K562 (cell line): Measurements from ENCODE around the gene NARF. TPM values are rescaled to one million over a fixed set of nuclear protein-coding genes. Genes with fewer than 3 reads are reported as not detected.

ENCODE experiments used
- ARHGAP35 ChIP-seq: fragments of 450-650 bp; IDR thresholded peaks from 2 replicates; pipeline ENCODE4 v1.6.1; 2018; ENCODE audit not compliant: partially characterized antibody
- ASH1L ChIP-seq: fragments of 450-650 bp; IDR thresholded peaks from 2 replicates; pipeline ENCODE4 v1.6.1; 2018; ENCODE audit warnings: borderline replicate concordance, mild to moderate bottlenecking, low read depth; ENCODE audit not compliant: partially characterized antibody
- CCNT2 ChIP-seq: IDR thresholded peaks from 2 replicates; pipeline ENCODE4 v1.6.1; 2011; ENCODE audit warnings: borderline replicate concordance, low read depth, mild to moderate bottlenecking, moderate library complexity, mixed read lengths, low read length; ENCODE audit not compliant: insufficient read length; ENCODE audit errors: extremely low read depth
- CEBPB ChIP-seq: fragments of 450-650 bp; IDR thresholded peaks from 2 replicates; pipeline ENCODE4 v1.6.1; 2016; ENCODE audit warnings: missing genetic modification characterization, missing compliant biosample characterization
- E2F3 ChIP-seq: fragments of 250-450 bp; sonication (Bioruptor Pico); IDR thresholded peaks from 2 replicates; pipeline ENCODE4 v1.4.0; 2020; ENCODE audit warnings: mild to moderate bottlenecking
- EGR1 ChIP-seq: fragments of 450-650 bp; conservative IDR thresholded peaks from 2 replicates; pipeline ENCODE4 v1.6.1; 2017; ENCODE audit warnings: mild to moderate bottlenecking
- JUN ChIP-seq, 2 experiments: sonication (generic) in 1 of 2; formaldehyde crosslinking in 1 of 2; IDR thresholded peaks; 2 replicates each; pipeline versions ENCODE4 v1.6.1 to v1.8.0; 2012 to 2022; ENCODE audit warnings: borderline replicate concordance in 2 of 2, mild to moderate bottlenecking in 2 of 2, improper control_type of control experiment in 1 of 2, low read depth in 1 of 2, low read length in 1 of 2, missing genetic modification reagents in 1 of 2
- L3MBTL2 ChIP-seq: fragments of 450-650 bp; IDR thresholded peaks from 2 replicates; pipeline ENCODE4 v1.6.1; 2016; ENCODE audit warnings: mild to moderate bottlenecking, moderate library complexity
- MEIS2 ChIP-seq: fragments of 450-650 bp; IDR thresholded peaks from 2 replicates; pipeline ENCODE4 v1.6.1; 2014; ENCODE audit warnings: mild to moderate bottlenecking; ENCODE audit not compliant: partially characterized antibody
- MITF ChIP-seq: IDR thresholded peaks from 2 replicates; pipeline ENCODE4 v1.6.1; 2014; ENCODE audit warnings: antibody characterized with exemption
- NEUROD1 ChIP-seq: fragments of 150-350 bp; IDR thresholded peaks from 2 replicates; pipeline ENCODE4 v1.6.1; 2014; ENCODE audit warnings: borderline replicate concordance, low read length, low read depth; ENCODE audit not compliant: partially characterized antibody
- NFRKB ChIP-seq: fragments of 450-650 bp; IDR thresholded peaks from 2 replicates; pipeline ENCODE4 v1.6.1; 2016; ENCODE audit warnings: low read depth
- NR3C1 ChIP-seq: sonication (generic); formaldehyde crosslinking; IDR thresholded peaks from 2 replicates; pipeline ENCODE4 v1.8.1; 2022; ENCODE audit warnings: missing genetic modification reagents
- POLR2H ChIP-seq: IDR thresholded peaks from 2 replicates; pipeline ENCODE4 v1.6.1; 2016; ENCODE audit warnings: missing genetic modification characterization, low read depth, mild to moderate bottlenecking, control low read depth, missing compliant biosample characterization, moderate library complexity
- RAD21 ChIP-seq, 2 experiments: fragments of 250-450 bp in 1 of 2; fragments of 450-650 bp in 1 of 2; sonication (Bioruptor Pico) in 1 of 2; formaldehyde crosslinking in 1 of 2; IDR thresholded peaks in 1 of 2; conservative IDR thresholded peaks in 1 of 2; 2 replicates each; pipeline versions ENCODE4 v1.4.0 to v1.8.0; 2020 to 2022; ENCODE audit warnings: mild to moderate bottlenecking in 2 of 2, moderate library complexity in 1 of 2
- RBM15 ChIP-seq: fragments of 200-400 bp; formaldehyde crosslinking; IDR thresholded peaks from 2 replicates; pipeline ENCODE4 v1.6.1; 2018; ENCODE audit warnings: mild to moderate bottlenecking, low read length, moderate library complexity; ENCODE audit not compliant: insufficient read depth
- SP2 ChIP-seq: IDR thresholded peaks from 2 replicates; pipeline ENCODE4 v1.6.1; 2011; ENCODE audit warnings: mild to moderate bottlenecking, low read depth, low read length, moderate library complexity; ENCODE audit not compliant: poor library complexity, severe bottlenecking; ENCODE audit errors: extremely low read depth
- TARDBP ChIP-seq: fragments of 450-650 bp; IDR thresholded peaks from 2 replicates; pipeline ENCODE4 v1.6.1; 2016
- TCFL5 ChIP-seq: fragments of 250-450 bp; sonication (Bioruptor Pico); conservative IDR thresholded peaks from 2 replicates; pipeline ENCODE4 v1.6.1; 2021; ENCODE audit warnings: mild to moderate bottlenecking, moderate library complexity, matching md5 sums
- ZEB2 ChIP-seq: fragments of 450-650 bp; IDR thresholded peaks from 2 replicates; pipeline ENCODE4 v1.6.1; 2016
- polyA plus RNA-seq, 8 experiments: library from polyadenylated mRNA; depleted of rRNA in 4 of 8; stranded (reverse) in 5 of 8; unstranded in 3 of 8; fragments of >200 nt; fragmentation: Nextera tagmentation in 2 of 8; fragmentation: Illumina TruSeq in 1 of 8; extraction: Ambion mirVana in 2 of 8; extraction: Trizol in 1 of 8; gene quantifications; 2 replicates each; pipeline versions ENCODE4 v1.2.1 to v1.2.3, GENCODE V29; 2011 to 2014; ENCODE audit warnings: inconsistent platforms in 1 of 8, missing spikeins in 1 of 8
- total RNA-seq, 7 experiments: library from RNA; depleted of rRNA in 6 of 7; stranded (reverse); fragments of >200 nt in 6 of 7; fragmentation: Illumina TruSeq in 2 of 7; extraction: Trizol in 2 of 7; gene quantifications; 2 replicates each; pipeline versions ENCODE4 v1.2.1 to v1.2.3, GENCODE V29; 2011 to 2021; ENCODE audit warnings: low replicate concordance in 1 of 7
- TF ChIP-seq, protein P1 (sequence below): fragments of 450-650 bp; IDR thresholded peaks from 2 replicates; pipeline ENCODE4 v1.6.1; 2016
- TF ChIP-seq, protein P2 (sequence below): fragments of 250-450 bp; sonication (Bioruptor Pico); IDR thresholded peaks from 2 replicates; pipeline ENCODE4 v1.4.0; 2020
- TF ChIP-seq, protein P3 (sequence below): fragments of 250-450 bp; sonication (Bioruptor Pico); IDR thresholded peaks from 2 replicates; pipeline ENCODE4 v1.8.0; 2021; ENCODE audit warnings: moderate library complexity, mild to moderate bottlenecking, inconsistent platforms

The NARF gene
- total and polyA plus RNA-seq, 9 of the 15 experiments (the other 6 are each of a cell fraction or from before 2014, with no cell fraction given): 60.4 to 423 (median 132) TPM

DNA sequence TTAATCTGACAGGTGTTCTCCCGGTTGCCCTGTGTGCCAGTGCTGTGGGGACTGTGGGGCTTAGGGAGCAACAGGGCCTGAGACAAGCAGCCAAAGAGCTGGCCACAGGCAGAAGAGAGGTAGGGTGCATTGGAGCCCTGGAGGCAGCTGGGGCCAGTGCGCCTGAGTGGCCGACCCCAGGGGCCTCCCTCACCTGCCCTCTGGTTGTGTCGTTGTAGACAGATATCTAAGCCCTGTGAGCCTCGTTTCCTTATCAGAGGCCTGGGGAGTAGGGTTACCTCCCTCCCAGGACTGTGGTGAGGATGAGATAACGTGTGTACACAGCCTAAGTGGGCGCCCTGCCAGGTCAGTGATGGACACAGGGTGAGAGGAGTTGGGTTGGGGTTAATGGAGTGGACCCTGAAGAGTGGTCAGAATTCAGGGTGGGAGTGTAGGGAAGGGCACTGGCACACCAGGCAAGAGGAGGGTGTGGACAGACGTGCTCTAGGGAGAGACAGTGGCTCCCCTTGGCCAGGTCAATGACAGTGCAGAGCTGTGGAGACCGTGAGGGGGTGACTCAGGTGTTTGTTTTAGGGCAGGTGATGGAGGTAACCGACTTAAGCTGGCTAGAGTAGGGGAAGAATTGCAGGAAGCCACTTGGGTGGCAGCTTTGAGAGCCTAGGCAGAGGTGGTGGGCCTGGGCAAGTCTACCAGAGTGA lies 3.4 kb downstream of the NARF start (continued):
- no peak for TF ChIP-seq CEBPB (tag)
- peak; percentile 91 for TF ChIP-seq NEUROD1
- peak; percentile 92 for TF ChIP-seq MEIS2
- peak; percentile 99 for TF ChIP-seq CCNT2
- TF ChIP-seq, protein P1, sequence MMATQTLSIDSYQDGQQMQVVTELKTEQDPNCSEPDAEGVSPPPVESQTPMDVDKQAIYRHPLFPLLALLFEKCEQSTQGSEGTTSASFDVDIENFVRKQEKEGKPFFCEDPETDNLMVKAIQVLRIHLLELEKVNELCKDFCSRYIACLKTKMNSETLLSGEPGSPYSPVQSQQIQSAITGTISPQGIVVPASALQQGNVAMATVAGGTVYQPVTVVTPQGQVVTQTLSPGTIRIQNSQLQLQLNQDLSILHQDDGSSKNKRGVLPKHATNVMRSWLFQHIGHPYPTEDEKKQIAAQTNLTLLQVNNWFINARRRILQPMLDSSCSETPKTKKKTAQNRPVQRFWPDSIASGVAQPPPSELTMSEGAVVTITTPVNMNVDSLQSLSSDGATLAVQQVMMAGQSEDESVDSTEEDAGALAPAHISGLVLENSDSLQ: peak; percentile 97
- TF ChIP-seq ZEB2: peak; percentile 99
- no peak for TF ChIP-seq E2F3
- TF ChIP-seq EGR1: 0 out of 2 replicates have a peak, but pooled peaks have one; percentile 10
- TF ChIP-seq RBM15: no peak
- TF ChIP-seq SP2: no peak
- TF ChIP-seq ARHGAP35: peak; percentile 55
- TF ChIP-seq TARDBP: no peak
- 0 out of 2 replicates have a peak, but pooled peaks have one; percentile 68 for TF ChIP-seq MITF
- TF ChIP-seq L3MBTL2: no peak; the same call in 1 of the 2 replicates
- TF ChIP-seq ASH1L: no peak
- TF ChIP-seq NR3C1: no peak
- TF ChIP-seq, protein P2, sequence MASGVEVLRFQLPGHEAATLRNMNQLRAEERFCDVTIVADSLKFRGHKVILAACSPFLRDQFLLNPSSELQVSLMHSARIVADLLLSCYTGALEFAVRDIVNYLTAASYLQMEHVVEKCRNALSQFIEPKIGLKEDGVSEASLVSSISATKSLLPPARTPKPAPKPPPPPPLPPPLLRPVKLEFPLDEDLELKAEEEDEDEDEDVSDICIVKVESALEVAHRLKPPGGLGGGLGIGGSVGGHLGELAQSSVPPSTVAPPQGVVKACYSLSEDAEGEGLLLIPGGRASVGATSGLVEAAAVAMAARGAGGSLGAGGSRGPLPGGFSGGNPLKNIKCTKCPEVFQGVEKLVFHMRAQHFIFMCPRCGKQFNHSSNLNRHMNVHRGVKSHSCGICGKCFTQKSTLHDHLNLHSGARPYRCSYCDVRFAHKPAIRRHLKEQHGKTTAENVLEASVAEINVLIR (CRISPR knock-in tag): no peak
- TF ChIP-seq POLR2H (tag): no peak
- TF ChIP-seq JUN (IDR thresholded peaks at IDR 0.05; ENCODE audit: borderline replicate concordance, low read depth, low read length): 0 out of 2 replicates have a peak, but pooled peaks have one; percentile 27
- TF ChIP-seq JUN (CRISPR knock-in tag; IDR thresholded peaks at IDR 0.05; ENCODE audit: borderline replicate concordance): 0 out of 2 replicates have a peak, but pooled peaks have one; percentile 12
- TF ChIP-seq, protein P3, sequence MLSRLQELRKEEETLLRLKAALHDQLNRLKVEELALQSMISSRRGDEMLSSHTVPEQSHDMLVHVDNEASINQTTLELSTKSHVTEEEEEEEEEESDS: no peak
- TF ChIP-seq NFRKB: peak; percentile 54
- TF ChIP-seq TCFL5 (CRISPR knock-in tag): no peak
- peak in 1 of 2 experiments; percentile 35; a peak in 1 of 4 replicates for TF ChIP-seq RAD21 (CRISPR knock-in tag; conservative IDR thresholded peaks at IDR 0.05 in 1 of 2, IDR thresholded peaks at IDR 0.05 in 1 of 2)
